GM12892 (cell line): ENCODE data around the gene ANKRD11.

Experiments used
- POLR2A ChIP-seq: IDR thresholded peaks from 2 replicates; pipeline ENCODE4 v1.6.1; 2011; ENCODE audit warnings: low read depth, low read length, control low read depth
- POLR2AphosphoS5 ChIP-seq: IDR thresholded peaks from 2 replicates; pipeline ENCODE4 v1.6.1; 2011; ENCODE audit warnings: low read depth, low read length, control low read depth

DNA sequence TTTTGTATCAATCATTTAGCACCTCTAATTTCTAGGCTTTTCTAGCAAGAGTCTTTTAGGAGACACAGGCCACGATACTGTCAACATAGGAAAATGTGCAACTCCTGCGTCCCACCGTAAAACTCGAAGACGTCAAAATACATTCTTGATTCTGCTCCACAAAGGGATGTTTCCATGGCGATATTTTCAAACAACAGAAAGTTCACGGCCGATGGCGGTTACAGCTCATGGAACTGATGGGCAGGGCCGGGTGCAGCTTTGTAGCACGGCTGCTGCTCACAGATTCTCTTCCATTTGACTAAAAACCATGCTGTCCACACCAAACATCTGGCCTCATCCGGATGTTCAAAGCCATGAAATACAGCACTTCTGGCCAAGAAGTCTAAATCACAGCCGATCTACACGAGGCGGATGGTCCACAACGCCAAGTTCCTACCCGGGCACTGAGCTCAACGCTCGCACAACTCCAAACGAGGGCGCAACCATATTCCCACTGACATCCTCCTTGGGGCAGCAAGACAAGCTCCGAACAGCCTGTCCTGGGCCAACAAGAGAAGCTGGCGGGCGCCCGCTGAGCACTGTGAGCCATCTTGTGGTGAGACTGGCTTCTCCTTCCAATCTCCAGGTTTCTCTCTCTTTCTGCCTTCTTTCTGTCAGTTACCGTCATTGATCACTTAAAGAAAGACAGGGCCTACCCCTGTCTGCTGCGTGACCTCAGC is 193.0 kb downstream of the ANKRD11 start:
- TF ChIP-seq POLR2A (no peak), POLR2AphosphoS5 (no peak)
